WTC11 (cell line): Measurements from ENCODE around the gene SHKBP1.

ENCODE experiments used
- CBFB ChIP-seq: sonication (generic); formaldehyde crosslinking; IDR thresholded peaks from 2 replicates; pipeline ENCODE4 v1.8.1; 2022; ENCODE audit warnings: mild to moderate bottlenecking, low read depth, missing genetic modification reagents
- CTCF ChIP-seq: fragments of 200-600 bp; IDR thresholded peaks from 2 replicates; pipeline ENCODE4 v1.8.0; 2022; ENCODE audit warnings: antibody characterized with exemption
- FOXJ3 ChIP-seq: sonication (generic); formaldehyde crosslinking; IDR thresholded peaks from 2 replicates; pipeline ENCODE4 v1.9.0; 2021; ENCODE audit warnings: missing genetic modification reagents, mild to moderate bottlenecking, borderline replicate concordance
- GABPB1 ChIP-seq: sonication (generic); formaldehyde crosslinking; IDR thresholded peaks from 2 replicates; pipeline ENCODE4 v1.8.1; 2023; ENCODE audit warnings: mild to moderate bottlenecking, missing genetic modification reagents
- HMGXB4 ChIP-seq: sonication (generic); formaldehyde crosslinking; IDR thresholded peaks from 2 replicates; pipeline ENCODE4 v1.8.1; 2023; ENCODE audit warnings: mild to moderate bottlenecking, moderate library complexity, missing genetic modification reagents
- MAX ChIP-seq: sonication (generic); formaldehyde crosslinking; IDR thresholded peaks from 2 replicates; pipeline ENCODE4 v1.8.0; 2022; ENCODE audit warnings: mild to moderate bottlenecking, missing genetic modification reagents
- MLX ChIP-seq: sonication (generic); formaldehyde crosslinking; IDR thresholded peaks from 2 replicates; pipeline ENCODE4 v1.8.1; 2023; ENCODE audit warnings: mild to moderate bottlenecking, missing genetic modification reagents, moderate library complexity
- MXD4 ChIP-seq: fragments of 250-450 bp; sonication (Bioruptor Pico); IDR thresholded peaks from 2 replicates; pipeline ENCODE4 v1.8.0; 2021; ENCODE audit warnings: mild to moderate bottlenecking, moderate library complexity, borderline replicate concordance
- ZNF121 ChIP-seq: sonication (generic); formaldehyde crosslinking; IDR thresholded peaks from 2 replicates; pipeline ENCODE4 v1.8.0; 2023; ENCODE audit warnings: missing genetic modification reagents
- ZNF671 ChIP-seq: fragments of 250-450 bp; sonication (Bioruptor Pico); IDR thresholded peaks from 2 replicates; pipeline ENCODE4 v1.8.0; 2021; ENCODE audit warnings: mild to moderate bottlenecking

- TF ChIP-seq CTCF, result no peak
- TF ChIP-seq FOXJ3 (CRISPR knock-in tag), result no peak
- no peak for TF ChIP-seq MXD4 (CRISPR knock-in tag)
- TF ChIP-seq MAX (CRISPR knock-in tag), result no peak
- no peak for TF ChIP-seq GABPB1 (CRISPR knock-in tag)
- no peak for TF ChIP-seq MLX (CRISPR knock-in tag)
- no peak for TF ChIP-seq CBFB (CRISPR knock-in tag)
- no peak for TF ChIP-seq HMGXB4 (CRISPR knock-in tag)
- TF ChIP-seq ZNF121 (CRISPR knock-in tag), result no peak
- no peak for TF ChIP-seq ZNF671 (CRISPR knock-in tag)
Observed at GRCh38 chr19:40621966-40622772, 45.5 kb downstream of the SHKBP1 start.
